Keratinocyte (primary cell): ENCODE data around the gene CD24. TPM values are rescaled to one million over a fixed set of nuclear protein-coding genes. Genes with fewer than 3 reads are reported as not detected.

ENCODE experiments used
- DNase-seq: peaks from one replicate; pipeline ENCODE4 v3.0.0-alpha.2; 2011; ENCODE audit warnings: low read depth, missing footprints, low spot score
- FAIRE-seq: peaks from 2 replicates; lab custom pipeline; 2011; peaks lifted over from hg19 to GRCh38; lab: Jason Lieb, UNC
- H2AFZ ChIP-seq: 2 replicates; pipeline ENCODE4 v1.6.0; 2012; ENCODE audit warnings: low read length, control low read depth, inconsistent platforms; ENCODE audit not compliant: control insufficient read depth
- H3K27ac ChIP-seq: 2 replicates; pipeline ENCODE4 v1.5.1; 2011; ENCODE audit warnings: low read length; ENCODE audit not compliant: control insufficient read depth, insufficient read depth
- H3K27me3 ChIP-seq: 3 replicates; pipeline ENCODE4 v1.6.0; 2011; ENCODE audit warnings: low read length; ENCODE audit not compliant: control insufficient read depth, insufficient read depth; ENCODE audit errors: extremely low read depth
- H3K36me3 ChIP-seq, 2 experiments: 2 replicates in 1 of 2; 3 replicates in 1 of 2; pipeline ENCODE4 v1.5.1; 2011; ENCODE audit warnings: low read length in 2 of 2, mild to moderate bottlenecking in 1 of 2; ENCODE audit not compliant: control insufficient read depth in 2 of 2, insufficient read depth in 2 of 2; ENCODE audit errors: extremely low read depth in 1 of 2
- H3K4me1 ChIP-seq: 3 replicates; pipeline ENCODE4 v1.5.1; 2011; ENCODE audit warnings: low read length; ENCODE audit not compliant: control insufficient read depth, insufficient read depth; ENCODE audit errors: extremely low read depth
- H3K4me2 ChIP-seq: 3 replicates; pipeline ENCODE4 v1.6.0; 2011; ENCODE audit warnings: low read depth, low read length; ENCODE audit not compliant: control insufficient read depth, insufficient read depth; ENCODE audit errors: extremely low read depth
- H3K4me3 ChIP-seq, 3 experiments: fragments of 200-600 bp in 1 of 3; sonication (generic) in 1 of 3; 2 replicates in 2 of 3; 3 replicates in 1 of 3; pipeline ENCODE4 v1.5.1; 2011 to 2016; ENCODE audit warnings: low read length in 3 of 3, mild to moderate bottlenecking in 3 of 3, control low read depth in 2 of 3, inconsistent platforms in 1 of 3, low read depth in 1 of 3, mixed read lengths in 1 of 3, mixed run types in 1 of 3, moderate library complexity in 1 of 3; ENCODE audit not compliant: control insufficient read depth in 2 of 3, insufficient read depth in 2 of 3; ENCODE audit errors: extremely low read depth in 1 of 3
- H3K79me2 ChIP-seq: 2 replicates; pipeline ENCODE4 v1.6.0; 2012; ENCODE audit warnings: low read length; ENCODE audit not compliant: control insufficient read depth, insufficient read depth
- H3K9ac ChIP-seq: 3 replicates; pipeline ENCODE4 v1.6.0; 2011; ENCODE audit warnings: low read length; ENCODE audit not compliant: control insufficient read depth, insufficient read depth; ENCODE audit errors: extremely low read depth
- H3K9me1 ChIP-seq: 3 replicates; pipeline ENCODE4 v1.6.0; 2011; ENCODE audit warnings: low read length; ENCODE audit not compliant: control insufficient read depth, insufficient read depth; ENCODE audit errors: extremely low read depth
- H3K9me3 ChIP-seq: 2 replicates; pipeline ENCODE4 v1.5.1; 2012; ENCODE audit warnings: low read depth, low read length; ENCODE audit not compliant: control insufficient read depth
- H4K20me1 ChIP-seq: 3 replicates; pipeline ENCODE4 v1.6.0; 2011; ENCODE audit warnings: low read length; ENCODE audit not compliant: control insufficient read depth, insufficient read depth; ENCODE audit errors: extremely low read depth
- EZH2 ChIP-seq: IDR thresholded peaks from one replicate; pipeline ENCODE4 v1.6.1; 2012; ENCODE audit warnings: inconsistent platforms, mild to moderate bottlenecking, low read length, moderate library complexity
- dilution Hi-C: fragments of 300-500 bp; cut with MboI; formaldehyde crosslinking; loops from one replicate; pipeline ENCODE4 v1.7.0; 2020; ENCODE audit warnings: low sequenced_read_pairs; ENCODE audit not compliant: extremely low pct_ligation_motif_present
- polyA plus RNA-seq, 5 experiments: library from polyadenylated mRNA; depleted of rRNA in 3 of 5; stranded (reverse) in 3 of 5; stranded (forward) in 1 of 5; unstranded in 1 of 5; fragments of >200 nt; gene quantifications; 1 replicate in 1 of 5; 2 replicates in 3 of 5; 3 replicates in 1 of 5; pipeline versions ENCODE4 v1.2.1 to v1.2.3, GENCODE V29; 2011 to 2012; ENCODE audit warnings: missing spikeins in 2 of 5, low read depth in 1 of 5, low replicate concordance in 1 of 5
- TF ChIP-seq, protein P1 (sequence below), 3 experiments: IDR thresholded peaks in 1 of 3; conservative IDR thresholded peaks in 1 of 3; optimal IDR thresholded peaks in 1 of 3; 2 replicates in 2 of 3; 3 replicates in 1 of 3; pipeline versions ENCODE3 to v1.5.1; 2011; ENCODE audit warnings: low read length in 3 of 3, mild to moderate bottlenecking in 3 of 3, moderate library complexity in 2 of 3, control low read depth in 1 of 3, inconsistent platforms in 1 of 3; ENCODE audit not compliant: insufficient read depth in 2 of 3; ENCODE audit errors: extremely low read depth in 1 of 3

CD24 gene
- polyA plus RNA-seq, 1 donor (not counting 4 experiments of a cell fraction or from before 2014, with no cell fraction given): 681 TPM

DNA sequence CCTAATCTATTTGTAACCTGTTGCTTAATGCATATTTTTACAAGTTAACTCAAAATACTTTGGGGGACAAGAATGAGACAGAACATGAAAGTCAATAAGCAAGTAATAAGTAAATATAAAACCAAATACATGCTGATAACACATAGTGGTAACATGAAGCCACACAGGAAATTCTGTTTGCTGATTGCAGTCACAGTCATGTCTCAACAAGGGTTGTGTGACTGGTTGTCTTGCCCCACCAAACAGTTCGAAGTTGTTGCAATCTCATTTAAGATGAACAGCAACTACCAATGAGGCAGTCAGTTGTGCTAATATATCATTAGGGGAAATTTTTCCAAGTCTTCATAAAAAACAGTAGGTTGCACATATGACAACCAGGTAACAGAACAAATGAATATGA lies 14.5 kb downstream of the CD24 start:
- Histone ChIP-seq H4K20me1 (no peaks in the 10 kb centered on the region), H3K36me3 (no peaks in the 10 kb centered on the region), H3K9me3 (no peaks in the 10 kb centered on the region), H3K27me3 (no peaks in the 10 kb centered on the region), H3K4me2 (peak overlapping the region; percentile 58), H3K9me1 (no peaks in the 10 kb centered on the region), H3K4me3 (no peak overlapping the region), H2AFZ (no peak overlapping the region), H3K9ac (no peak overlapping the region), H3K79me2 (no peaks in the 10 kb centered on the region), H3K27ac (no peak overlapping the region), H3K4me1 (peaks cover 10% of the 10 kb centered on the region)
- no peak for DNase-seq
- TF ChIP-seq EZH2: no peak
- TF ChIP-seq, protein P1, sequence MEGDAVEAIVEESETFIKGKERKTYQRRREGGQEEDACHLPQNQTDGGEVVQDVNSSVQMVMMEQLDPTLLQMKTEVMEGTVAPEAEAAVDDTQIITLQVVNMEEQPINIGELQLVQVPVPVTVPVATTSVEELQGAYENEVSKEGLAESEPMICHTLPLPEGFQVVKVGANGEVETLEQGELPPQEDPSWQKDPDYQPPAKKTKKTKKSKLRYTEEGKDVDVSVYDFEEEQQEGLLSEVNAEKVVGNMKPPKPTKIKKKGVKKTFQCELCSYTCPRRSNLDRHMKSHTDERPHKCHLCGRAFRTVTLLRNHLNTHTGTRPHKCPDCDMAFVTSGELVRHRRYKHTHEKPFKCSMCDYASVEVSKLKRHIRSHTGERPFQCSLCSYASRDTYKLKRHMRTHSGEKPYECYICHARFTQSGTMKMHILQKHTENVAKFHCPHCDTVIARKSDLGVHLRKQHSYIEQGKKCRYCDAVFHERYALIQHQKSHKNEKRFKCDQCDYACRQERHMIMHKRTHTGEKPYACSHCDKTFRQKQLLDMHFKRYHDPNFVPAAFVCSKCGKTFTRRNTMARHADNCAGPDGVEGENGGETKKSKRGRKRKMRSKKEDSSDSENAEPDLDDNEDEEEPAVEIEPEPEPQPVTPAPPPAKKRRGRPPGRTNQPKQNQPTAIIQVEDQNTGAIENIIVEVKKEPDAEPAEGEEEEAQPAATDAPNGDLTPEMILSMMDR (optimal IDR thresholded peaks at IDR 0.05 in 1 of 3, IDR thresholded peaks at IDR 0.05 in 1 of 3, conservative IDR thresholded peaks at IDR 0.05 in 1 of 3; ENCODE audit: extremely low read depth in 1 of 3, insufficient read depth in 2 of 3, low read length in 3 of 3): no peak
- dilution Hi-C loops: no loop called here
- FAIRE-seq: no peak

DNA sequence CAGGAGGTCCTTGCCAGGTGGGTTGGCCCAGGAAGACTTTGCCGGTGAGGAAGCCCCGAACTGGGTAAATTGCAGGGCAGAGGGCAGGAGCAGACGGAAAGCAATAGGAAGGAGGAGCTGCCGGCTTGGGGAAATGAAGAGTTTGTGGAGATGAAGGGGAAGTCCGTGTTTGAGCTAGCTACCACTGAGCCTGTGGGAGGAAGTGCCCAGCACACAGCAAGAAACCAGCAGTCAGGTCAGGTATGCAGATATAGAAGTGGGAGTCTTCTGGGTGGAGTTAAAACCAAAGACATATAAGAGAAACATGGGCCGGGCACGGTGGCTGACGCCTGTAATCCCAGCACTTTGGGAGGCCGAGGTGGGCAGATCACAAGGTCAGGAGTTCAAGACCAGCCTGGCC lies 34.7 kb downstream of the CD24 start:
- H3K4me1 ChIP-seq: no peaks in the 10 kb centered on the region
- no peak overlapping the region for H2AFZ ChIP-seq
- no peaks in the 10 kb centered on the region for H4K20me1 ChIP-seq
- H3K36me3 ChIP-seq: no peaks in the 10 kb centered on the region
- TF ChIP-seq EZH2: no peak
- TF ChIP-seq, protein P1 (optimal IDR thresholded peaks at IDR 0.05 in 1 of 3, IDR thresholded peaks at IDR 0.05 in 1 of 3, conservative IDR thresholded peaks at IDR 0.05 in 1 of 3; ENCODE audit: extremely low read depth in 1 of 3, insufficient read depth in 2 of 3, low read length in 3 of 3): no peak
- dilution Hi-C loops: no loop called here
- H3K79me2 ChIP-seq: no peaks in the 10 kb centered on the region
- no peak overlapping the region for H3K4me3 ChIP-seq
- H3K27me3 ChIP-seq: no peaks in the 10 kb centered on the region
- DNase-seq (no peak), FAIRE-seq (no peak)
- no peaks in the 10 kb centered on the region for H3K9me1 ChIP-seq
- no peak overlapping the region for H3K4me2 ChIP-seq
- no peak overlapping the region for H3K9ac ChIP-seq
- no peak overlapping the region for H3K27ac ChIP-seq
- no peaks in the 10 kb centered on the region for H3K9me3 ChIP-seq
